GM19023 (cell line): Measurements from ENCODE around the gene NOS2.

Experiments
- ATAC-seq: cut with Tn5 transposase; IDR thresholded peaks from one replicate; pipeline ENCODE4 v1.9.1; 2021; ENCODE audit warnings: mild to moderate bottlenecking, moderate library complexity; ENCODE audit not compliant: unreplicated experiment

NOS2 gene

DNA sequence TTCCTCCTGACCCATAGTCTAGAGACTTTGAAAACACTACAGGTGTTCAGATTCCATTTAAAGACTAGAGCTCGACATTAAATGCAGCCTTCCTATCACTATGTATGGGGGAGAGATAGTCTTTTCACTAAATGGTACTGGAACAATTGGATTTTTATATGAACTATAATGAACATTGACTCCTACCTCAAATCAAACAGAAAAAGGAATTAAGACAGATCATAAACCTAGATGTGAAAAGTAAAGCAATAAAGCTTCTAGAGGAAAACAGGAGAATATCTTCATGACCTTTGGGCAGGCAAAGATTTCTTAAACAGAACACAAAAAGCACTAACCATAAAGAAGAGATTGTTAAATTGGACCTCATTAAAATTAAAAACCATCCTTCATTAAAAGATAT lies 18.8 kb upstream of the NOS2 start:
- ATAC-seq, result no peak

DNA sequence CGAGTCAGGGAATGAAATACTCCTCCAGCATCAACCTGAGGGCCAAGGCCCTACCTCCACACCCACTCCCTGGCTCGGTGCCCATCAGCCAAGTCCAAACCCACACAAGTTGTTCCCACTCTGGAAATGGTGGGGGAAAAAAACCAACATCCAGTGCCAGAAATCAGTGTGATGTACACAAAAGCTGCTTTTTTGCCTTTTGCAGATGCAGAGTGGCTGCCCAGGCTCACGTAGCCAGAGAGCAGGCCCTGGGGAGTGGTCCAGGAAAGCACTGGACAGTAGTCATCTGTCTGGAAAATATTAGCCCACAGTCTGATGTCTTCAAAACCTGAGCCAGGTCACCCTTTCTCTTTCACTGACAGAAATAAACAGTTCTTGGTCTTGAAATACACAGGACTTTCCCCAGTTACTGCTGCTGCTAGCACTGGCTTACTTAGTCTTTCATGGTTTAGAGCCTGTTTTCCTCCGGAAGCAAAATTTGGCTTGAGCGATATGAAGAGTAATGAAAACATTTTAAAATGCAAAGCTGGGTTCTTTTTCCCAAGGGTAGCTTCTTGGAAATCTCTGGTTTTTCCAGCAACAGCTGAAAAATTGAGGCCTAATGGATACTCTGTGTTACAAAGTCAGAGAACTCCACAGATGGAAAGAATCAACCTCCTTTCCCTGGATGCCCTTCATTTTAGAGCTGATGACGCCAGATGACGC lies 18.2 kb upstream of the NOS2 start:
- ATAC-seq, result no peak

DNA sequence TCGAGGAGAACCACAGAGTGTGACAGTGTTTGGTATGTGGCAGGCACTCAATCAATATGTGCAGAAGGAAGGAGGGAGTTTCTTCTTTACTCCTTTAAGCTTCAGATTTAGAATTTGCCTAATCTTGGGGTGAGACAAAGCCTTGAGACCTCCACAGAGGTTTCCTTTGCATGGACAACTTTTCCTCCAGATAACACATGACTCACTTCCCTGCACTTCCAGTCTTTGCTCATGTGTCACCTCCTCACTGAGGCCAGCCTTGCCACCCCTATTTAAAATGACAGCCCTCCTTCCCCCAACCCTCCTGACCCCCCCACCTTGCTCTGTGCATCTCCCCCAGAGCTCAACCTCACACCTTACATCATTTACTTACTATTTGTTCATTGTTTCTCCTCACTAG lies 17.4 kb upstream of the NOS2 start:
- no peak for ATAC-seq

DNA sequence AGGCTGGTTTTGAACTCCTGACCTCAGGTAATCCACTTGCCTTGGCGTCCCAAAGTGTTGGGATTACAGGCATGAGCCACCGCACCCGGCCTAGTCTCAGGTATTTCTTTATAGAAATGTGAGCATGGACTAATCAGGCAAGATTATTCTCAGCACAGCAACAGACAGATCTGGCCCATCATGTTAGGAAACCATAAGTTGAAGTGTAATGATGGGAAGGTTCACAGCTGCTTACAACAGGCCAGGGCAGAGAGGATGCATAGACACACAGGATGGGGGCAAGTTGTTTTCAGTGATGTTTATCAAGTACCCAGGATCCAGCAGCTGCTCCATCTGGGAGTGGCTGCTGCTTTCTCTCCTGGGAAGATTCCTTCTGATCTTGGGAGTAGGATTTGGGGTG lies 16.6 kb upstream of the NOS2 start:
- ATAC-seq, result no peak

DNA sequence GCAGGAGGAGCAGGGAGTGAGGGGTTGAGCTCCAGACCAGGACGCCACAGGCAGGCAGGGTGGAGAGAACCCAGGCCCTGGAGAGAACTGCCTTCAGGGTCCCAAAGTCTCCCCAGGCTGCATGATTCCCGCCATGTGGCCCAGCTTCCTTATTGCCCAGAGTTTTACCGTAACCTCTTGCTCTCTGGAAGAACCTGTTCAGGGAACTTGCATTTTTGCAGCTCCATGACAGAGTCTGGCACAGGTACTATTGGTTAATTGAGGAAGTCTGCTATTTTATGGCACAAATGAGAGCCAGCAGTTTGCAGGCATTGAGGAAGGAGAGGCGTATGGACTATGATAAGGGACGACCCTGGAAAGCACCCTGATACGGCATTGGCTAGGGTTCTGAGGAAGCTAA lies 11.6 kb upstream of the NOS2 start:
- ATAC-seq, result no peak

DNA sequence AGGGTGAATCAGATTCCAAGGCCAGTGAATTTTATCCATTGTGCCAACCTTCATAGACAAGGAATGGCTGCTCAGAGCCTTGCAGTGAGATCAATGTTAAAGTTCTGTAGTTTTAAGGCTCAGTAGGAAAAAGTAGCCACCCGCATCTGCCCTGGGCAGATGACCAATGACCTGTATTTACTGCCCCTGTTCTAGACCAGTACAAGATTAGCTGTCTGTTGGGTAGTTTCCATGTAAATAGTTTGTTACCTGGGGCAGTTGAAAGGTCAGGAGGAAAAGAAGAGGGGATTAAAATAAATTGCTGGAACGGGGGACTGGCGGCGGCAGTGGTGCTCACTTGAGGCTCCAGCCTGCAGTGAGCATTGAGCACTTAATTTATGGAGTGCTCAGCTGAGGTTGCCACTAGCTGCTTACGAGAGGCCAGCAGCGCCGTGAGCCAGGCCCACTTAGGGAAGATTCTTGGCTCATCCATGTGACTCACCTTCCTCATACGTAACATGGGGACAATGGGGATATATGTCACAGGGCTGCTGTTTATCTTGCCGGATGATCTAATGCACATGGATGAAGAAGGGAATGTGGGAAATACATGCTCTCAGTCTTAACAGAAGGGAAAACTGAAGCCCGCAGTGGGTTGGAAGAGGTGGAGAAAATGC lies 10.7 kb upstream of the NOS2 start:
- no peak for ATAC-seq

DNA sequence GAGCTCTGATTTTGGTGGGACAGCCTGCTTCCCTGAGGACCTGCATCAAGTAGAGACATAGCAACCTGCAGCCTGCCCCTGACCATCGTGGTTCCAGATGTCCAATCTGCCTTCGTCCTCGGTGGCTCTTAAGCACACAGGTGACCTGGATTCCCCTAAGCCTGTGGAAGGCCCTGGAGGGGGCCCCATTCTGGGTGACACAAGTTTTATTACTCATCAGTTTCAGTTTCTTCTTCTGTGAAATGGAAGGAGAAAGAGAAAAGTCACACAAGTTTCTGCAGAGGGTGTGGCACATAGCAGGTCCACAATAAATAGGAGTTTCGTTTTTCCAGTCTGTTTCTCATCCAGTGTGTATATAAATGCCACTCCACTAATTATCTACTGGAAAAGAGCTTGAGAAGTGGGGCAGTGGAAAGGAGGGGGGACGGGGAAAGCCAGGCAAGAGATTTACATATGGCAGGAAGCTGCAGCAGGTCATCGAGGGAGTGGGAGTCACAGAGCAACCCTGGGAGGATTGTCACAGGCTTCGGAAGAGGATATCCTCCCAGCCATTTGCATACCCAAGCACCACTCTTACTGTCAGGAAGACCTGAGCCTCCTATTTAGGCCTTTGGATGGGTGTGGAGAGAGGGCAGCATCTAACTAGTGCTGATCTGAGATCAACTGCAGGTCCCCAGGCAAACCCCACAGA lies 10.0 kb upstream of the NOS2 start:
- ATAC-seq, result peak; percentile 44

DNA sequence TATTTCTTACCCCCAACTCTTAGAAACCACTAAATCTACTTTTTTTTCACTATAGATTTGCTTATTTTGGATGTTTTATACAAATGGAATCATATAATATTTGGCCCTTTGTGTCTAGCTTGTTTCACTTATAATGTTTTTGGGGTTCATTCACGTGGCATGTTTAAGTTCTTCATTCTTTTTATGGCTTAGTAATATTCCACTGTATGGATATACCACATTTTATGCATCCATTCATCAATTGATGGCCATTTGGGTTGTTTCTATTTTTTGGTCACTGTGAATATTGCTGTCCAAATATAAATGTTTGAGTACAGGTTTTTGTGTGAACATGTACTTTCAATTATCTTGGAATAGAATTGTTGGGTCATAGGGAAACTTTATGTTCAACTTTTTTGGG lies 9.2 kb upstream of the NOS2 start:
- ATAC-seq, result no peak

DNA sequence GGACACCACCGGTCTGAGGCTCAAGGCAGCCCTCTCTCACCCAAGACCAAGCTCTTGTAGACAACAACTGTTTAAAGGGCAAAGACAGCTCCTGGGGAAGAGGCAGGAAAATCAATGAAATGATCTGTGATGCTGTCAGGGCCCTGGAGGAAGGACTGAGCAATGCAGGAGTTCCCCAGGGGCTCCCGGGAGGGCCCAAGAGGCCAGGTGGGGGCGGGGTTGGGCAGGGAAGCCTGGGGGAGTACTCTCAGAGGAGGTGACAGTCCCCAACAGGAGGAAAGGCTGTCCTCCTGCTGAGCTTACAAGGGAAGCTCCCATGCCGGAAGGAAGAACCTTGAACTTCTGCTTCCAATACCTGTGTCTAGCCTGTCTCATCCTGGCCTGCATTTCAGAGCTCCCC lies 8.3 kb upstream of the NOS2 start:
- no peak for ATAC-seq

DNA sequence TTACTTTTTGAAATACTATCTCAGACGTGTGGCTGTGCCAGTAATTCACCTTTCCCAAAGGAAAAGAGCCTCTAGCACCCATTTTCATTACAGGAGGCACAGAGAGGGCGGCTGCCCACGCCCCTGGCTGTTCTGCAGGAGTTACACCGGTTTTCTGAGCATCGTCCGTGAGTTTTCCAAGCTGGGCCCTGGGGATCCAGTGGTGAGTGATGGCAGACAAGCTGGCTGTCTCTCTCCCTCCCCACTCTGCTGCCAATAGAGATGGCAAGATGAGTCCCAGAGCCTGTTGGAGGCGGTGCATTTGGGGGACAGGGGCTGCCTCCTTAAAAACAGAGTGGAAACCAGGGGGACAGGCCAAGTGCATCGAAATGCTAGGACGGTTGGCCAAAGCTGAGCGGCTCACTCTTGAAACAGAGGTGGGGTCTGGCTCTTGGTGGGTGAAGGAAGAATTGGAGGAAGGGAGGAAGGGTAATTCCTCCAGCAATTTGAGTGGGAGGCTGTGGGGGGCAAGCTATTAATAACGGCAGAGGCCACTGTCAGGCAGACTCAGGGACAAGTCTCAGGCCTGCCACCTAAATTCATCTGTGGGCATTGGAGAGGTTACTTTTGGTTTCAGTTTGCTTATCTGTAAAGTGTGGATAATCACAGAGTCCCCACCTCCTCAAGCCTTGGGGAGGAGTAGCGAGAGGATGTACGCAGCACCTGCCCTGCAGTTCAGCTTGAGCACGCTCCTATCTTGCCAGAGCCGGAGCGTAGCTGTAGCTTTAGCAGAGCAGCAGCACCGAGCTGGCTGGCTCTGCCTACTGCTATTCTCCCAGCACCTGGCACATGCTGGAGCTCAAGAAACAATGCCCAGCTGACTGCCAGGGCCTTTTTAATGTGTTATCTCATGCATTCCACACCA lies 7.5 kb upstream of the NOS2 start:
- ATAC-seq, result peak; percentile 59

DNA sequence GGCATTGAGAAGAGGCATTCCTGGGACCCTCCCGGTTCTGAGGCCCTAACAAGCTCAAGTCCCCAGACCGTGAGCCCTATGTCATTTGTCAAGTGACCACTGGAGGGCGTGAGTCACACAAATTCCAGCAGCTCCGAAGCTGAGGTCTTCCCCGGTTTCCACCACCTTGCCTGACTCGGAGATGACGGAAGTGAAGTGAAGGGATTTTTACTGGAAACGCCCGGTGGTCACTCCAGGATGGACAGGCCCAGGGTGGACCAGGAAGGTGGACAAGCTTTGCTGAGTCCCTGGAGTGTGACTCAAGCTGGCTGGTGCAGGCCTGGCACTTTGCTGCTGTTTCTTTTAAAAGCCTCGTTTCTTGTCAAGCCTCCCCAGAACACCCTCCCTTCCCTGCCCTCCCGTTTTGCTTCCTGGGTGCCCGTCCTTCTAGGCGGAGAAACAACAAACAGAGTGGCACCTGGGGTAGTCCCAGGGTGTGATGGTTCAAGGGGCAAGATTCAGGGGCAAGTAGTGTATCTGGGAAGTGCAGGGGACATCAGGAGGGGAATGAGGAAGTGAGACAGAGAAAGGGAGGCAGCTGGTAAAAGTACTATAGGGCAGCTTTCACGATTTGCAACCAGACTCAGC lies 5.3 kb upstream of the NOS2 start:
- peak; percentile 46 for ATAC-seq

DNA sequence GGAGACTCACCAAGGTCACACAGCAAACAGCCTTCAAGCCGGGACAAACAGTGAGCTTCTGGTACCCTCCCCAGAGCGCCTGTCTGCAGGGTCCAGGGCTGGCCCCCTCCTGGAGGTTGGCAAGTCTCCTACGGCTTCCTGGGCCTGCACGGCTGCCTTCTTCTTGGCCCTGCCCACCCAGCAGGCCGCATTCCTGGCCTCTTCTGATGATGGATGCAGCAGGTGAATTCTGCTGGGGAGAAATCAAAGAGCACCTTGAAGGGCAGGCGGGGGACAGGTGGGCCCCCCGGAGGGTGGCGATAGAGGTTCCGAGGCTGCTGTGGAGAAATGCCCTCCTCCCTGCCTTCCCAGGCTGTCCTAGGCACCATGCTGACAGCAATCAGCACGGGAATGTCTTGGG lies 3.8 kb upstream of the NOS2 start:
- no peak for ATAC-seq

DNA sequence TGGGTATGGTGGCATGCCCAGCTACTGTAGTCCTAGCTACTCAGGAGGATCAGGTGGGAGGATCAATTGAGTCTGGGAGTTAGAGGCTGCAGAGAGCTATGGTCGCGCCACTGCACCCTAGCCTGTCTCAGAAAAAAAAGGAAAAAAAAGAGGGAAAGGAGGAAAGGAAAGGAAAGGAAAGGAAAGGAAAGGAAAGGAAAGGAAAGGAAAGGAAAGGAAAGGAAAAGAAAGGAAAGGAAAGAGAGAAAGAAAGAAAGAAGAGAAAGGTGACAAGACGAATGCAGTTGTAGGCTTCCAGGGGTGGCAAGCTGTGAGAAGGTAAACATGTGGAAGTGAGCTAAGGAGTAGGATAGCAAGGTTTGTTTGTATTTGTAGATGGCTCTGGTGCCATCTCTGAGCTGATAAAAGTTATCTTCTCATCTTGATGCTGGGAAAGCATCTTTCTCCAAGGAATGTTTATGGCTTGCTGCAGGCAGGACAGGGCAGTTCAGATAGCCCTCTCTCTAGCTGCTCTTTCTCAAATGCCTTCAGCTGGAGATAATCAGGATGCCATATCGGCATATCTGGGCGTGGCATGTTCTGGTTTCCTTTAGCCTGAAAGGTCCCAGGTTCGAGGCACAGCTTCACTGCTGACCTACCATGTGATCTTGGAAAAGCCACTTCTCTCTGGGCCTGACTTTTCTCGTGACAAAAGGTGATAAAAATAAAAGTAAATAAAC lies 2.8 kb upstream of the NOS2 start:
- no peak for ATAC-seq

DNA sequence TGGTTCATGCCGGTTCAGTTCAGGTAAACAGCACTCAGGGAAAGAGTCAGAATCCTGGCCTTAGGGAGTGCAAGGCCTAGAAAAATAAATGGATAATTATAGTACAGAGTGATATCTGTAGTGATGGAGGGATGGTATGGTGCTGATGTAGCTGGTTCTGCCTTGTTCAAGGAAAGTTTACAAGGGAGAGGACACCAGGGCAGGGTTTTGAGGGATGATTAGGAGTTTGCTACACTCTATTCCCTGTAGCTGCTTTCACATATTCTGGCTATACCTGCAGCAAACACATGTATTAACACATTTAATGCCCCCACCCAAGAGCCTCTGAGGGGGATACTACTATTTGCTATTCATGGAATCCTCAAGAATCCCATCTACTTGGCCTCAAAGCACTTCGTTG lies 1.7 kb upstream of the NOS2 start:
- ATAC-seq, result no peak

DNA sequence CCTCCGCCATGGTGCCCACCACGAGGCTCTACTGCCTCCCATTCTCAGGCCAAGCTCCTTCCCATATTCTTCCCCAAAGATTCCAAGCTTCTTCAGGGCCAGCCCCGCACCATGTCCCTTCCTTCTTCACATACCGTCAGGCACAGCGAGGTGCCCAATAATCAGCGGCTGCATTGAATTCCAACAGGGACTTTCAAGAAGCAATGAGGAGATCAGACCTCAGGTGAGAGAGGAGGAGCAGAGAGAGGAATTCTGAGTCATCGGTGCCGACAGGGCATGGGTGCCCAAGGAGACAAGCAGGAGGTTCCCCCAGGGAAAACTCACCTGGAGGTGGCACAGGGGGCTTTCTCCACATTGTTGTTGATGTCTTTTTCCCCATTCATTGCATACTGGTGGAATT lies 2.0 kb downstream of the NOS2 start:
- ATAC-seq, result no peak

DNA sequence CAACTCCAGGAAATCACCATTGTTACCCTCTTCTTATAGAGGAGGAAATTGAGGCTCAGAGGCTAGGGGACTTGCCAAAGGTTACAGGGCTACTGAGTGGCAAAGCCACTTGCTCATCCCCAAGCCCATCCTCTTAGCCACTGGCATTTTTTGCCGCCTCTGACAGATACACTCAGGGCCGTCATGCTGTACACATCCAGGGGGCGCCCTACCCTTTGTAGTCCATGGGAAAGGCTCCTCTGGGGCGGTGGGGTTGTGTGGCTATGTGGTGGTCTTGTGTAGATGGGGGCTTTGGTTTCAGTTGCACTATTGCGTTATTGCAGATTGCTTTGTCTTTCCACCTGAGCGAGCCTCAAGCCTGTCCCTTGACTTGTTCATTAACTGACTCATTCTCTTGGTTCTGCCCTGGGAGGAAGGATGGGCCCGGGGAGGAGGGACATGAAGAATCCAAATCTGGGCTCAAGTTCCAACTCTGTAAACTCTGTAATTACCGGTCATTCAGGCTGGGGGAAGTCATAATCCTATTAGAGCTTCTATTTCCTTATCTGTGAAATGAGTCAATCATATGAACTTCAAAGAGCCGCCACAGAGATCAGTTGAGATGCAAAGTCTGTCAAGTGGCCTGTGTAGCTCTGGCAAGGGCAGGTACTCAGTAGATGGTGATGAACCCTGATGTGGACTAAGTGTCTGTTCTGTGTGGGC lies 2.8 kb downstream of the NOS2 start:
- ATAC-seq, result no peak

DNA sequence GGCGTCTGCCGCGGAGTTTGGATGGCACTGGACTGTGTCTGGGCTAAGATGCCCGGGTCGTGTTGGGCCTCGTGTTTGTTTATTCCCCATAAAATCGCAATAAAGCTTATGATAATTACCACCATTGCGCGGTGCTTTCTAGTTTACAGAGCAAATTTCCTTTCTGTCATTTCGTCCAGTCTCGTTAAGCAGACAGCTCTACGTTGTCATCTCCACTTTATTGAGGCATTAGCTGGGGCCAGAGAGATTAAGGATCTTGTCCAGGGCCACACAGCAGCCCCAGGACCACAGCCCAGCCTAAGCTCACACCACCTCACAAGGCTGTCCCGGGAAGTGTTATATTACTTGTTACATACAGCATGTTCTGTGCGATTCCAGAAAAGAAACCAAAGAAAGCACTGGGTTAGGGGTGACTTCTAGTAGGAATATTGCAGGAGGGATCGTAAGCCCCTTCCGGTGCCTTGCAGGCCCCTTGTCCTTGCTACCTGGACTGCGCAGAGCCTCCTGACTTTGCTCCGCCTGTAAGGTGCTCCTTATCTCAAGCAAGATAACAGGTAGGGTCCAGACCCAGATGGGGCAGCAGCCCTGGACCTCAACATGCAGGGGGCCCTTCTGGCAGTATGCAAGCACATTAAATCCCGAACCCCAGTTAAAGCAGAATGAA lies 6.3 kb downstream of the NOS2 start:
- ATAC-seq, result no peak

DNA sequence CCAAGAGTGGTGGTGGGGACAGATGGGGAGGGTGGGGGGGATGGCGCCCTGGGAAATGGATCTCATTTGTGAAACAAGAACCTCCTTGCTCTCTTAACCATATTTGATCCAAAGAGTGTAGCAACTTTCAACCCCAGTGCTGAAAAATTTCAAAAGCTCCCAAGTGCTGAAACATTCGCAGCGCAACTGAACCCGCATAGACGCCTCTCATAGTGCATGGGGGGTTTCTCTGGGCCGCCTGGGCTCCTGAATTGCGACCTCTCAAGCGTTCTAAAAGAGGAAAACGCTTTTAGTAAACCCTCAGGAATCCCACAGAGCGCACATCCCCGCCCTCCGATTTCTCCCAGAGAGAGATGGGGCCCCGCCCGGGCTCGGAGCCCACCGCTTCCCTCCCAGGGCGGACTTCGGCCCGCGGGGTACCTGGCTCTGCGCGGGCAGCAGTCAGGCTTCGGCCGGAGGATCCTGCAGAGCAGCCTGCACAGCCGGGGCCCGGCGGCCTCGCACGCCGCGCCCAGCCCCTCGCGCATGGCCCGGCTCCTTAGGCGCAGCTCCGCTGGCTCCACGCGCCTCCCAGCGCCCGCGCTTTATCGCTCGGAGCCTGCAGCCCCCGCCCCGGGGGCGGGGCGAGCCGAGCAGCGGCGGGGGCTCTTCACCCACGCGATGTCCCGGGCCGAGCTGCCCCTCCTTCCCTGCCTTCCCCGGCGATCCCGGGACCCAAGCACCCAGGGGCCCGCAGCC lies 7.0 kb downstream of the NOS2 start:
- ATAC-seq, result no peak
